Kidney (tissue), 14 donors: ENCODE results near the gene SLC5A5. TPM values are rescaled to one million over a fixed set of nuclear protein-coding genes. Genes with fewer than 3 reads are reported as not detected.

ENCODE experiments used
- DNase-seq, 5 donors: peaks; one replicate each; pipeline ENCODE4 v3.0.0-alpha.2; 2013 to 2020
- FAIRE-seq: peaks from 2 replicates; lab custom pipeline; 2012; peaks lifted over from hg19 to GRCh38; lab: Jason Lieb, UNC
- H3K27ac ChIP-seq, 2 donors: one replicate each; pipeline ENCODE4 v1.7.0; 2013; ENCODE audit warnings: low read depth in 2 of 2, low read length in 2 of 2, inconsistent platforms in 1 of 2
- H3K27me3 ChIP-seq: one replicate; pipeline ENCODE4 v1.7.1; 2013; ENCODE audit warnings: low read length, inconsistent platforms; ENCODE audit not compliant: control insufficient read depth, insufficient read depth
- H3K36me3 ChIP-seq, 3 donors: one replicate each; pipeline versions ENCODE4 v1.7.0 to v1.7.1; 2013; ENCODE audit warnings: low read length in 3 of 3, control low read depth in 1 of 3, inconsistent platforms in 1 of 3; ENCODE audit not compliant: insufficient read depth in 3 of 3, control insufficient read depth in 2 of 3
- H3K4me1 ChIP-seq, 3 donors: one replicate each; pipeline versions ENCODE4 v1.7.0 to v1.7.1; 2013; ENCODE audit warnings: low read length in 3 of 3, inconsistent platforms in 1 of 3, low read depth in 1 of 3; ENCODE audit not compliant: control insufficient read depth in 2 of 3, insufficient read depth in 2 of 3
- H3K4me3 ChIP-seq, 3 donors: one replicate each; pipeline versions ENCODE4 v1.7.0 to v1.8.1; 2013; ENCODE audit warnings: low read length in 3 of 3, control low read depth in 1 of 3, inconsistent platforms in 1 of 3
- H3K9ac ChIP-seq, 3 donors: one replicate each; pipeline versions ENCODE4 v1.7.0 to v1.7.1; 2013; ENCODE audit warnings: low read length in 3 of 3, control low read depth in 1 of 3, inconsistent platforms in 1 of 3
- H3K9me3 ChIP-seq, 3 donors: one replicate each; pipeline versions ENCODE4 v1.7.0 to v1.7.1; 2013; ENCODE audit warnings: low read length in 3 of 3, control low read depth in 1 of 3, inconsistent platforms in 1 of 3; ENCODE audit not compliant: control insufficient read depth in 2 of 3, insufficient read depth in 1 of 3
- intact Hi-C: fragments of 100-400 bp; cut with DNase I; formaldehyde crosslinking; loops from one replicate; pipeline ENCODE4 v1.11.1; 2022
- polyA plus RNA-seq: library from polyadenylated mRNA; stranded (reverse); fragments of 350-450 nt; fragmentation: Illumina TruSeq; extraction: RNeasy Lipid Tissue Mini Kit (QIAGEN cat#74804); gene quantifications from one replicate; pipeline ENCODE4 v1.2.3, GENCODE V29; 2014; ENCODE audit warnings: low read depth, low replicate concordance; ENCODE audit not compliant: insufficient read depth
- total RNA-seq: library from RNA; stranded (reverse); fragmentation: NEBNext Ultra II Directional; extraction: Animal tissue kit (Norgen Biotek cat#: 25700); gene quantifications from one replicate; pipeline ENCODE4 v1.2.1, GENCODE V29; 2021
- TF ChIP-seq, protein P1 (sequence below): IDR thresholded peaks from 3 replicates; pipeline ENCODE4 v1.5.1; 2012; ENCODE audit warnings: mild to moderate bottlenecking, moderate library complexity, borderline replicate concordance; ENCODE audit not compliant: insufficient read depth; ENCODE audit errors: extremely low read depth
- donor health status: control.
- donor health status: control.
- donor health status: control.
- donor health status: control.
- donor health status: control.
- donor health status: DM: yes; HTN: yes; CAD: no.
- donor health status: Normal renal cell carcinoma (clear cell type).

Gene SLC5A5
- total and polyA plus RNA-seq, 2 donors from 2014 or later = 0.16 TPM; not detected in 1

DNA sequence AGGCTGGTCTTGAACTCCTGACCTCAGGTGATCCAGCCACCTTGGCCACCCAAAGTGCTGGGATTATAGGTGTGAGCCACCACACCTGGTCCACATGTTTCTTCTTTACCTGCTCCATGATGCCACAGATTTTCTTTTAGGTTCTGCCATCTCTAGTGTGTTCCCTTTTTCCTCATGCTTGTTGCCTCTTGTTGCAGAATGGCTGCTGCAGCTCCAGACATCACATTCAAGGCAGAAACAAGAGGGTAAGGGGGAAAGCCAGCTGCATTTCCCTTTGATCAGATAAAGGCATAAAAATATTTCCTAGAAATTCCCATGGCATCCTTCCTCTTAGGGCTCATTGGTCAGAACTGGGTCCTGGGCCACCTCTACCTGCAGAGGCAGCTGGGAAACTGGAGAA lies 48.8 kb downstream of the SLC5A5 start:
- intact Hi-C loops = no loop called here
- no peaks in the 10 kb centered on the region for H3K36me3 ChIP-seq
- H3K4me3 ChIP-seq = no peak overlapping the region
- H3K27ac ChIP-seq = no peak overlapping the region
- DNase-seq (no peak), FAIRE-seq (no peak)
- H3K9ac ChIP-seq = no peak overlapping the region
- no peaks in the 10 kb centered on the region for H3K4me1 ChIP-seq
- H3K27me3 ChIP-seq = no peaks in the 10 kb centered on the region
- TF ChIP-seq, protein P1, sequence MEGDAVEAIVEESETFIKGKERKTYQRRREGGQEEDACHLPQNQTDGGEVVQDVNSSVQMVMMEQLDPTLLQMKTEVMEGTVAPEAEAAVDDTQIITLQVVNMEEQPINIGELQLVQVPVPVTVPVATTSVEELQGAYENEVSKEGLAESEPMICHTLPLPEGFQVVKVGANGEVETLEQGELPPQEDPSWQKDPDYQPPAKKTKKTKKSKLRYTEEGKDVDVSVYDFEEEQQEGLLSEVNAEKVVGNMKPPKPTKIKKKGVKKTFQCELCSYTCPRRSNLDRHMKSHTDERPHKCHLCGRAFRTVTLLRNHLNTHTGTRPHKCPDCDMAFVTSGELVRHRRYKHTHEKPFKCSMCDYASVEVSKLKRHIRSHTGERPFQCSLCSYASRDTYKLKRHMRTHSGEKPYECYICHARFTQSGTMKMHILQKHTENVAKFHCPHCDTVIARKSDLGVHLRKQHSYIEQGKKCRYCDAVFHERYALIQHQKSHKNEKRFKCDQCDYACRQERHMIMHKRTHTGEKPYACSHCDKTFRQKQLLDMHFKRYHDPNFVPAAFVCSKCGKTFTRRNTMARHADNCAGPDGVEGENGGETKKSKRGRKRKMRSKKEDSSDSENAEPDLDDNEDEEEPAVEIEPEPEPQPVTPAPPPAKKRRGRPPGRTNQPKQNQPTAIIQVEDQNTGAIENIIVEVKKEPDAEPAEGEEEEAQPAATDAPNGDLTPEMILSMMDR = no peak
- peaks cover 0 to 2% (median 0%) of the 10 kb centered on the region in 3 donors for H3K9me3 ChIP-seq

DNA sequence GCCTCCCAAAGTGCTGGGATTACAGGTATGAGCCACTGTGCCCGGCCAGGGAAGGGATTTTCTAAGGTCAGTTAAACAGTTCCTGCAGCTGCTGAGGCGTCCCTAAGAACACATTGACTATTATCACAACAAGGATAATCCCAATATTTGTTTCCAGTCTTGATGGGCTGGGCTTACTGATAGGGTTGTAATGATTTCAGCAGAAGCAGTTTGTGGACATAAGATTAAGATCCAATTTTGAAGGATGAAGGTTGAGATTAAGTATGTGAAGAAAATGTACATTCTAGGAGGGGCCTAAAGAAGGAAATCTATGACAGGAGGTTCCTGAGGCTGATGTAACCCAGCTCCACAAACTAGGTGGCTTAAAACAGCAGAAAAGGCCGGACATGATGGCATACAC lies 50.4 kb downstream of the SLC5A5 start:
- intact Hi-C loops = no loop called here
- no peak for FAIRE-seq
- no peak for DNase-seq
- Histone ChIP-seq H3K27me3 (no peaks in the 10 kb centered on the region), H3K4me3 (no peak overlapping the region), H3K36me3 (no peaks in the 10 kb centered on the region), H3K9me3 (peaks cover 0 to 2% (median 0%) of the 10 kb centered on the region in 3 donors), H3K4me1 (no peaks in the 10 kb centered on the region), H3K27ac (no peak overlapping the region), H3K9ac (no peak overlapping the region)
- TF ChIP-seq, protein P1 = no peak

DNA sequence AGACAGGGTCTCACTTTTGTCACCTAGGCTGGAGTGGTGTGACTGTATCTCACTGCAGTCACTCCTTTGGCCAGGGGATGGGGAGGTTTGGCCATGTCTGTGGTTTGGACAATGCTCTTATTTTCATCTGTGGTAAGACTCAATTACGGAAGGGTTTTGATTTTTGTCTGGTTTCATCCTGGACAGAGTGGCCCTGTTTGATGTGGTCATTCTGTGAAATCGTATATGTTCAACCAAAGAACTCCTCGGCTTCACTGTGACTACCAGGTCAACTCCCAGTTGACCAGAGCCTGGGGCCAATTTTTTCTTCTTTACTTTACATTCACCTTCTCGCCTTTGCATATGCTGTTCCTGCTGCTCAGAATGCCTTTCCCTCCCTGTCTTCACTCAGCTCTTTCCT lies 54.3 kb downstream of the SLC5A5 start:
- H3K9ac ChIP-seq = no peak overlapping the region
- no peak for FAIRE-seq
- intact Hi-C loops = no loop called here

More for the DNA sequence above, 54.3 kb downstream of the SLC5A5 start:
- DNase-seq = no peak
- Histone ChIP-seq H3K27me3 (no peaks in the 10 kb centered on the region), H3K9me3 (no peaks in the 10 kb centered on the region), H3K4me1 (no peaks in the 10 kb centered on the region), H3K36me3 (no peaks in the 10 kb centered on the region), H3K4me3 (no peak overlapping the region), H3K27ac (no peak overlapping the region)
- TF ChIP-seq, protein P1 = no peak
